Measurements from ENCODE around the gene CREBBP.

The CREBBP gene

GRCh38 chr16:3800477-3801270 is 79.8 kb downstream of the CREBBP start:
- in situ Hi-C loops (cut with MboI; ENCODE audit: low sequenced_read_pairs), result no loop called here

DNA sequence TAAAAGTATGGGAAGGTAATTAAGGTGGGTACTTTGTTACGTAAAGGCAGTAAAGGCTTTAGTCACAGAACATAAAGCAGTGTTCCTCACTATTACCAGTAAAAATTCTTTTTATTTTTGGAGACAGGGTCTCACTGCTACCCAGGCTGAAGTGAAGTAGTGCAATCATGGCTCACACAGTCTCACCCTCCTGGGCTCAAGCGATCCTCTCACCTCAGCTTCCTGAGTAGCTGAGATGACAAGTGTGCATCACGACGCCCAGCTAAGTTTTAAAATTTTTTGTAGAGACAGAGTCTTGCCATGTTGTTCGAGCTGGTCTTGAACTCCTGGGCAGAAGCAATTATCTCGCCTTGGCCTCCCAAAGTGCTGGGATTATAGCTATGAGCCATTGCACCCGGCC is 80.5 kb downstream of the CREBBP start:
- in situ Hi-C loops (cut with MboI; ENCODE audit: low sequenced_read_pairs), result no loop called here

DNA sequence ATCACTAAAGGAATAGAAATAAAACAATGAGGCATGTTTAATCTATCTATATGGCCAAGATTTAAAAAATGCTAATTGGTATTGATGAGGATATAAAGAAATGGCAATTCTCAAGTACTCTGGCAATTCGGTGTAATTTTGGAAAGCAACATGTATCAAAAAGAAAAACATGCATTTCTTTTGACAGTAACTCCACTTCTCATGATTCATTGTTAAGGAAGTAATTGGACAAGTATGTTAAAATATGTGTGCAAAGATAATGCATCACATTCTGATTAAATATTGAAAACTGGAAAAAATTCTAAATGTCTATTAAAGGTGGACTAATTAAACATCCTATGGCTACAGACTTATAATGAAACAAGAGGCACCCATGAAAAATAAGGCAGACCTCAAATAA is 81.2 kb downstream of the CREBBP start:
- in situ Hi-C loops (cut with MboI; ENCODE audit: low sequenced_read_pairs), result no loop called here

GRCh38 chr16:3798838-3799237 is 81.7 kb downstream of the CREBBP start:
- in situ Hi-C loops (cut with MboI; ENCODE audit: low sequenced_read_pairs), result no loop called here

DNA sequence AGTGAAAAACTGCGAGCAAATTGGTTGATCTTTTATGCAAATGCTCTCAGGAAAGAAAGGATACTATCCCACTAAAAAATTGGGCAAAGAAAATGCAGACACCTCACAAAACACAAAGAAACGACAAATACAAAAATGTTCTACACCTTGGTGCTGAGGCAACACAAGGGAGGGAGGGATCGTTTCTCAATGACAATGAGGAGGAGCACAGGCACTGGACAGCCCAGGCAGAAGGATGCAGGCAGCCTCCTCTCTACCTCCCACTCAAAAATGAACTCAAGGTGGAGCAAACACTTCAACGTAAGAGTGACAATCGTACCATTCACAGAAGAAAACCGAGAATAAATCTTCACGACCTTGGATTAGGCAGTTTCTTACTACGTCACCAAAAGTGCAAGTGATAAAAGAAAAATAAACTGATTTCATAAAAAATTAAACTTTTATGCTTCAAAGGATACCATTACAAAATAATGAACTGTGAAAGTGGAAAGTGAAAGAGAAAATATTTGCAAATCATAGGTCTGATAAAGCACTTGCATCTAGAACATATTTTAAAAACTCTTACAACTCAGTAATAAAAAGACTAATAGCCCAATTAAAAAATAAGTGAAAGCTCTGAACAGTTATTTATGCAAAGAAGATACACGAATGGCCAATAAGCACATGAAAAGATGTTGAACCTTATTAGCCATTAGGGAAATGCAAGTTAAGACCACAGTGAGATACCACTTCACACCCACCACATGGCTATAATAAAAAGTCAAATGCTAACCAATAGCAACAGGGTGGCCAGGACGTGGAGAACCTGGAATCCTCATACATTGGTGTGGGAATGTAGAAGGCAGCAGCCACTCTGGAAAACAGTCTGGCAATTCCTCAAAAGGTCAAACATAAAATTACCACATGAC is 82.4 kb downstream of the CREBBP start:
- in situ Hi-C loops (cut with MboI; ENCODE audit: low sequenced_read_pairs), result no loop called here

- in situ Hi-C loops (cut with MboI; ENCODE audit: low sequenced_read_pairs), result no loop called here
Measured at GRCh38 chr16:3797473-3797872, 83.0 kb downstream of the CREBBP start.

GRCh38 chr16:3793161-3793576 is 87.3 kb downstream of the CREBBP start:
- in situ Hi-C loops (cut with MboI; ENCODE audit: low sequenced_read_pairs), result no loop called here

DNA sequence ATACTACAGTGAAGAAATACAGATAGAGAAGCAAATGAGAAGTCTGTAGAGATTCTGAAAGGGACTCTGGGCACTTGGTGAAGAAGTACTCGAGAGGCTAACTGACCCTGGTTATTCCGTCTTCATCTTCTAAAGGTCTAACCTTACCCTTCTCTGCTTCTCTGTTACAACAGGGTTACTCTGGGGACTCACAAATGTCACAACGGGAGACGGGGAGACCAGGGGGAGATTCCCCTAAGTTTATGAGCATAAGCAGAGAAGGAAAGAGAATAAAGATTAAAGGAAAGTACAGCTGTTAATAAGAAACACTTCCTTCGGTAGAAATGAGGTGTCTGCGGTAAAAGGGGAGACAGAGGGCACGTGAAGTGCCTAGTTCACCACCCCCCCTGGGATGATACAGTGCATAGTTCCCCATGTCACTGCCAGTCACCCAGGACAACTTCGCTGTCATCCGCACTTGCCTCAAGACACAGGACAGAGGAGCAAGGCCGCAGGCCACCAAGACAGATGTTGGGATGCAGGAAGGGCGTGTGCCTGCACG is 88.0 kb downstream of the CREBBP start:
- in situ Hi-C loops (cut with MboI; ENCODE audit: low sequenced_read_pairs), result no loop called here

DNA sequence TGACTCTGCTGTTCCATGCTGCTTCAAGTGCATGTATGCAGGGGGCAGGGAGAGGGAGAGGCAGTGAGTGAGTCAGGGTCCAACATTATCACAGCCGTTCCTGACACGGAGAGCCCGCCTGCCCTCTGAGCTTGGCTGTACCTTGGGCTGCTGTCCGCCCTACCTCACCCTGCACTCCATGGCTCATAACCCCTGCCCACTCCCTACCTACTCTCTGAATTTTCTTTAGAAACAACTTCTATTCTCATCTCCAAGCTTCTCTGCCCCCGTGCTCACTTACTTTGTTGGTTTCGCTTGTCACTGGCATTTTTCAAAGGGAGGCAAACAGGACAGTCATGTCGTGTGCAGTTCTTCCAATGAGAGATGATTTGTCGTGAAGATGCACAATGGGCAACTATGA is 88.8 kb downstream of the CREBBP start:
- in situ Hi-C loops (cut with MboI; ENCODE audit: low sequenced_read_pairs), result no loop called here

GRCh38 chr16:3789375-3790099 is 91.0 kb downstream of the CREBBP start:
- in situ Hi-C loops (cut with MboI; ENCODE audit: low sequenced_read_pairs), result no loop called here

DNA sequence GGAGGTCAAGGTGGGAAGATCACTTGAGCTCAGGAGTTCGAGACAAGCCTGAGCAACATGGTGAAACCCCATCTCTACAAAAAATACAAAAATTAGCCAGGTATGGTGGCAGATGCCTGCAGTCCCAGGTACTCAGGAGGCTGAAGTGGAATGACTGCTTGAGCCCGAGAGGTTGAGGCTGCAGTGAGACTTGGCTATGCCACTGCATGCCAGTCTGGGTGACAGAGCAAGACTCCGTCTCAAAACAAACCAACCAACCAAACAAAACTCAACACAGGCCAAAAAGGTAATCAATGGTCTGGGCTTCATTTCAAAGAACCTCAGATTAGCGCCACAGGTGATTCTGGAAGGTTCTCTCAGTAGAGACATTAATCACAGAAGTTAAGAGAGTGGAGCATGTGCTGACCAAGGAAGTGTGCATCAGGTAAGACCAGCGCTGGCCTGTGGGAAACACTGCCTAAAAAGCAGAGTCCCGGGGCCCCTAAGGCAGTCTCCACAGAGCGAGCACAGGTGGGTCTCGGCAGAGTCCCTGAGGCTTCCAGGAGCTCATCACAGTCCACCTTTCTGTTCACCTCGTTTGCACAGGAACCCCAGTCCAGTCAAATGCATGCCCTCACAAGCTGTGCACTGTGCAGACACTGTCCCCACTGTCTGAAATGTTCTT is 91.7 kb downstream of the CREBBP start:
- in situ Hi-C loops (cut with MboI; ENCODE audit: low sequenced_read_pairs), result no loop called here

DNA sequence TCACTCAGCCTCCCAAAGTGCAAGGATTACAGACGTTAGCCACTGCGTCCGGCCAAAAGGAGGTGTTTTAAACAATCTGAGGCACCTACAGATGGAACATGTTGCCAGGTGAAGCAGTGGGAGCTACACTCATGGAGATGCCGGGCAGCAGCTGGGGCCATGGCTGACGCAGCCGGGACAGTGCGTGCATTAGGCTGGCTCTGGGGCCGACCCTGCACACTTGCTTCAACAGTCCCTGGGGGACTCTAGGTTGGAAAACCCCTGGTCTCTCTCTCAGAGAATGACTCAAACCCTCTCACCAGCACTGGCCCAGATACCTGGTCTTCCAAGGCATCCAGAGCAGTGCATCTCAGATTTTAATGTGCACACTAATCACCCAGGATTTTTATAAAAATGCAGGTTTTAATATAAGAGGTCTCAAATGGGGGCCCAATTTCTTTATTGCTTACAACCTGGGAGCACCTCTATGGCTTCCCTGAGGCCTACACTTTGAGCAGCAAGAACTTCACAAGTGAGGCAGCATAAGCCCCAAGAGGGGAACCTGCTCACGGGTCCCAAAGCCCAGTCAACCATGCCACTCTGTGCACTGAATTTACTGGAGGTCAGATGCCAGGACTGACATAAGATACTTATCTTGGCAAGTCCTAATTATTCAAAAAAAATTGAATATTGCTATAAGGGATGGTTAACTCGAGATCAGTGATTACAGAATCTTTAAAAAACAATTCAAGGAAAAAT is 92.4 kb downstream of the CREBBP start:
- in situ Hi-C loops (cut with MboI; ENCODE audit: low sequenced_read_pairs), result no loop called here

- in situ Hi-C loops (cut with MboI; ENCODE audit: low sequenced_read_pairs), result no loop called here
Measured at GRCh38 chr16:3785413-3785812, 95.1 kb downstream of the CREBBP start.

DNA sequence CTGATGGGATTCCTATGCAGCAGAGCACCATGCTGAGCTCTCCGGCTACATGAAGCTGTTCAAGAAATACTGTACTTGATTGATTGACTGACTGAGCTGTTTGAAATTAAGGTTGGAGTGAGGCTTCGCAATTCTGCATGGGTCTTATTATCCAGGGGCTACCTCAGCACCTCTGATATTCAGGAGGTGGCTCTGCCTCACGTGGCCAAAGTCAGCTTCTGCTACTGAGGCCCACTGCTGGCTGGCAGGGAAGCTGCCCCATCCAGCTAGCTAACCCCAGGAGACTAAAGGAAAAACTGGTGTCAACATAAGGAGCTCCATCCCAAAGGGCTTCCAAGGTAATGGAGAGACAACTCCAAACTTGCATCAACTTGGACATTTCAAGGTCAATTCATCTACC is 97.0 kb downstream of the CREBBP start:
- in situ Hi-C loops (cut with MboI; ENCODE audit: low sequenced_read_pairs), result no loop called here

GRCh38 chr16:3782566-3782965 is 97.9 kb downstream of the CREBBP start:
- in situ Hi-C loops (cut with MboI; ENCODE audit: low sequenced_read_pairs), result no loop called here

- in situ Hi-C loops (cut with MboI; ENCODE audit: low sequenced_read_pairs), result no loop called here
Measured at GRCh38 chr16:3781421-3781820, 99.1 kb downstream of the CREBBP start.

DNA sequence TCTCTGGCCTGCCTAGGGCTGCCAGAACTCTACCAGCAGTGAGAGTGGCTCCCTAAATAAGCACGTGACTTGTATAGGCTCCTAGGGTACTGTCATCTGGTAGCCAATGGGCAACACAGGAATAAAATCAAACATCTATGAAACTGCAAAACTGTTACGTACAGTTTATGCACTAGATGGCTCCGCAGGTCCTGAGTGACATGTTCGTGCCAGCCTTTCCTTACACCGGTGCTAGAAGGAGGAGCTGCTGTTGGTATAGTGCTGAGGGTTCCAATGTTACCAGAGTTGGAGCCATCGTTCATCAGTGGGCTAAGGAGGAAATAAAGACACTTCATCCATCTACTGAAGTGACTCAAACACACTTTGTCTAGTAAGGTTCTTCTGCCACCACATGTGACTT is 99.9 kb downstream of the CREBBP start:
- in situ Hi-C loops (cut with MboI; ENCODE audit: low sequenced_read_pairs), result no loop called here

DNA sequence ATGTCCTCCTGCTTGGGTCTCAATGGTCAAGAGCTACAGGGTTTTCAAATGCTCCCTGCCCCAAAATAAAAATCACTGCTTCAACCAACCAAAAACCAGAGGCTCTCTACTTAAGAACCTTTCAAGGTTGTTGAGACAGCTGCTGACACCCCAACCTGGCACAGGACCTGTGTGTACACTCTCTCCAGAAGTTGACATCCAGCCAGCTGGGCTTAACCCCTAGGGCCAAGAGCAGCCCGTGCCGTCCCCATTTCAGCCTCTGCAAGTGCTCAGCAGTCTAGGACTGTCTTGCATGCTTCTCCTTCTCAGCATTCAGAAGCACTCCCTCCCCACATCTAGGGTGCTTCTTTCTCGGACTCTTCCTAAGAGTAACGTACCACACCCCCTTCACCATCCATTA is 104.2 kb downstream of the CREBBP start:
- in situ Hi-C loops (cut with MboI; ENCODE audit: low sequenced_read_pairs), result no loop called here

DNA sequence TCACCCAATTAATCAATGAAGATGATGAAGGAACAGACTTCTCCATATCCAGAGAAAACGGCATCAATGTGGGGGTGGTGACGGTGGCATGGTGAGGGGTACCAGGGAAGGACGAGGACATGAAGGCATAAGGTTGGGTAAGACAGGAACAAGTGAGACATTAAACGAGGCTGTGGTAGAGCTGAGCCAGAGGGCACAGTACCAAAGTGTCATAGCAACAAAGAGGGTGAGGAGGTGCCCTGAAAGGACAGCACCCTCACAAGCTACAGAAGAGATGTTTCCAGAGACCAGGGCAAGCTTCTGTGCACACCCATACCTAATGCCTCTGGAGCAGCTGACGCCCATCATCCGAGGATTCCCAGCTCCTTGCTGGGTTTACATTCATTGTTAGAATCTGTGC is 105.7 kb downstream of the CREBBP start:
- in situ Hi-C loops (cut with MboI; ENCODE audit: low sequenced_read_pairs), result no loop called here
